Measurements from ENCODE around the gene EXOC3. TPM values are rescaled to one million over a fixed set of nuclear protein-coding genes. Genes with fewer than 3 reads are reported as not detected.

The EXOC3 gene
- total and polyA plus RNA-seq, 4 donors, result 34.8 to 61.0 (median 51.9) TPM

- Histone ChIP-seq H3K27ac (ENCODE audit: low read depth in 1 of 2, low read length in 1 of 2) (no peak overlapping the region), H3K36me3 (ENCODE audit: control insufficient read depth in 4 of 4, insufficient read depth in 4 of 4, low read length in 4 of 4) (no peaks in the 10 kb centered on the region), H3K4me1 (ENCODE audit: control insufficient read depth in 5 of 5, insufficient read depth in 5 of 5, low read length in 5 of 5) (no peaks in the 10 kb centered on the region), H3K9ac (ENCODE audit: insufficient read depth in 1 of 2, low read length in 2 of 2) (no peak overlapping the region), H3K27me3 (ENCODE audit: control insufficient read depth in 3 of 3, insufficient read depth in 3 of 3, low read length in 2 of 3) (peaks cover 0 to 7% (median 0%) of the 10 kb centered on the region in 3 donors), H3K9me3 (ENCODE audit: control insufficient read depth in 4 of 4, insufficient read depth in 3 of 4, low read length in 3 of 4) (peaks cover 0 to 2% (median 0%) of the 10 kb centered on the region in 4 donors), H3K4me3 (no peak overlapping the region)
- no peak for ATAC-seq (ENCODE audit: insufficient read depth, low FRiP score)
- no peak for DNase-seq
- no peak for TF ChIP-seq CTCF (IDR thresholded peaks at IDR 0.05; ENCODE audit: control extremely low read depth, extremely low read depth)
- 58 to 62% methylated on average over 14 to 24 of the region's 24 CpGs for WGBS, 2 donors
Measured at GRCh38 chr5:482021-482420, 39.0 kb downstream of the EXOC3 start.

- DNase-seq, result no peak
- H3K4me1 ChIP-seq (ENCODE audit: control insufficient read depth in 5 of 5, insufficient read depth in 5 of 5, low read length in 5 of 5), result no peaks in the 10 kb centered on the region
- H3K27me3 ChIP-seq (ENCODE audit: control insufficient read depth in 3 of 3, insufficient read depth in 3 of 3, low read length in 2 of 3), result peaks cover 0 to 7% (median 0%) of the 10 kb centered on the region in 3 donors
- H3K9me3 ChIP-seq (ENCODE audit: control insufficient read depth in 4 of 4, insufficient read depth in 3 of 4, low read length in 3 of 4), result peaks cover 0 to 2% (median 0%) of the 10 kb centered on the region in 4 donors
- no peak for TF ChIP-seq CTCF (IDR thresholded peaks at IDR 0.05; ENCODE audit: control extremely low read depth, extremely low read depth)
- WGBS, 2 donors, result 94 to 96% methylated on average over 27 of the region's 27 CpGs
- H3K36me3 ChIP-seq (ENCODE audit: control insufficient read depth in 4 of 4, insufficient read depth in 4 of 4, low read length in 4 of 4), result no peaks in the 10 kb centered on the region
- ATAC-seq (ENCODE audit: insufficient read depth, low FRiP score), result no peak
- no peak overlapping the region for H3K9ac ChIP-seq (ENCODE audit: insufficient read depth in 1 of 2, low read length in 2 of 2)
- no peak overlapping the region for H3K4me3 ChIP-seq
- H3K27ac ChIP-seq (ENCODE audit: low read depth in 1 of 2, low read length in 1 of 2), result no peak overlapping the region
Measured at GRCh38 chr5:482506-482905, 39.5 kb downstream of the EXOC3 start.

GRCh38 chr5:483011-483410, 40.0 kb downstream of the EXOC3 start:
- no peak overlapping the region for H3K9ac ChIP-seq (ENCODE audit: insufficient read depth in 1 of 2, low read length in 2 of 2)
- ATAC-seq (ENCODE audit: insufficient read depth, low FRiP score) (no peak), DNase-seq (no peak)
- no peaks in the 10 kb centered on the region for H3K4me1 ChIP-seq (ENCODE audit: control insufficient read depth in 5 of 5, insufficient read depth in 5 of 5, low read length in 5 of 5)
- WGBS, 2 donors, result 90 to 95% methylated on average over 26 of the region's 26 CpGs
- H3K27me3 ChIP-seq (ENCODE audit: control insufficient read depth in 3 of 3, insufficient read depth in 3 of 3, low read length in 2 of 3), result peaks cover 0 to 7% (median 0%) of the 10 kb centered on the region in 3 donors
- no peaks in the 10 kb centered on the region for H3K36me3 ChIP-seq (ENCODE audit: control insufficient read depth in 4 of 4, insufficient read depth in 4 of 4, low read length in 4 of 4)
- H3K9me3 ChIP-seq (ENCODE audit: control insufficient read depth in 4 of 4, insufficient read depth in 3 of 4, low read length in 3 of 4), result peaks cover 0 to 2% (median 0%) of the 10 kb centered on the region in 4 donors
- TF ChIP-seq CTCF (IDR thresholded peaks at IDR 0.05; ENCODE audit: control extremely low read depth, extremely low read depth), result no peak
- H3K4me3 ChIP-seq, result no peak overlapping the region
- H3K27ac ChIP-seq (ENCODE audit: low read depth in 1 of 2, low read length in 1 of 2), result no peak overlapping the region

All from lung (tissue), 12 donors.